HEK293T (cell line): ENCODE results near the gene CDH2.

ENCODE experiments used
- CTCF ChIA-PET: fragments of 350-600 bp; formaldehyde crosslinking; extraction: SDS; loops from one replicate; lab custom pipeline; 2021; ENCODE audit warnings: antibody characterized with exemption, inconsistent platforms; lab: Yijun Ruan, JAX
- POLR2A ChIA-PET: fragments of 350-600 bp; formaldehyde crosslinking; extraction: SDS; loops from one replicate; lab custom pipeline; 2020; ENCODE audit warnings: antibody characterized with exemption, inconsistent platforms; lab: Yijun Ruan, JAX
- DNase-seq: peaks from one replicate; pipeline ENCODE4 v3.0.0; 2012; ENCODE audit warnings: mixed read lengths; ENCODE audit errors: extremely low spot score
- ARNT ChIP-seq: fragments of 450-650 bp; IDR thresholded peaks from 2 replicates; pipeline ENCODE4 v1.6.1; 2017; ENCODE audit warnings: mild to moderate bottlenecking
- BHLHE40 ChIP-seq: fragments of 450-650 bp; IDR thresholded peaks from 2 replicates; pipeline ENCODE4 v1.6.1; 2016; ENCODE audit warnings: mild to moderate bottlenecking, moderate library complexity, borderline replicate concordance
- CTBP1 ChIP-seq: fragments of 450-650 bp; IDR thresholded peaks from 2 replicates; pipeline ENCODE4 v1.6.1; 2016; ENCODE audit warnings: borderline replicate concordance
- ELF4 ChIP-seq: fragments of 450-650 bp; IDR thresholded peaks from 2 replicates; pipeline ENCODE4 v1.6.1; 2017; ENCODE audit warnings: antibody characterized with exemption
- FOXA1 ChIP-seq: fragments of 450-650 bp; IDR thresholded peaks from 2 replicates; pipeline ENCODE4 v1.6.1; 2016; ENCODE audit warnings: mild to moderate bottlenecking
- FOXK2 ChIP-seq: fragments of 450-650 bp; IDR thresholded peaks from 2 replicates; pipeline ENCODE4 v1.6.1; 2016; ENCODE audit warnings: mild to moderate bottlenecking
- FOXM1 ChIP-seq: fragments of 450-650 bp; IDR thresholded peaks from 2 replicates; pipeline ENCODE4 v1.6.1; 2017; ENCODE audit warnings: mild to moderate bottlenecking, borderline replicate concordance
- HDGF ChIP-seq: fragments of 450-650 bp; IDR thresholded peaks from 2 replicates; pipeline ENCODE4 v1.6.1; 2017; ENCODE audit warnings: antibody characterized with exemption, borderline replicate concordance
- L3MBTL2 ChIP-seq: fragments of 450-650 bp; conservative IDR thresholded peaks from 2 replicates; pipeline ENCODE4 v1.6.1; 2016; ENCODE audit warnings: mild to moderate bottlenecking
- LEF1 ChIP-seq: fragments of 450-650 bp; IDR thresholded peaks from 2 replicates; pipeline ENCODE4 v1.6.1; 2017; ENCODE audit warnings: mild to moderate bottlenecking, borderline replicate concordance
- NFRKB ChIP-seq: fragments of 450-650 bp; IDR thresholded peaks from 2 replicates; pipeline ENCODE4 v1.6.1; 2016; ENCODE audit warnings: mild to moderate bottlenecking, moderate library complexity
- PKNOX1 ChIP-seq: fragments of 450-650 bp; IDR thresholded peaks from 2 replicates; pipeline ENCODE4 v1.6.1; 2016
- SP1 ChIP-seq: fragments of 450-650 bp; IDR thresholded peaks from 2 replicates; pipeline ENCODE4 v1.6.1; 2017
- SUZ12 ChIP-seq: fragments of 450-650 bp; IDR thresholded peaks from 2 replicates; pipeline ENCODE4 v1.6.1; 2016; ENCODE audit warnings: mild to moderate bottlenecking
- TARDBP ChIP-seq: fragments of 450-650 bp; IDR thresholded peaks from 2 replicates; pipeline ENCODE4 v1.6.1; 2016
- ZNF384 ChIP-seq: fragments of 450-650 bp; IDR thresholded peaks from 2 replicates; pipeline ENCODE4 v1.6.1; 2016

The CDH2 gene

GRCh38 chr18:28150925-28151324, 26.0 kb downstream of the CDH2 start:
- ChIA-PET CTCF (no interaction called here), POLR2A (no interaction called here)
- TF ChIP-seq ZNF384: no peak
- no peak for TF ChIP-seq ARNT
- no peak for TF ChIP-seq NFRKB
- no peak for TF ChIP-seq SP1
- TF ChIP-seq CTBP1: no peak
- TF ChIP-seq HDGF: no peak
- TF ChIP-seq FOXM1: no peak
- TF ChIP-seq LEF1: no peak
- TF ChIP-seq FOXK2: no peak
- no peak for TF ChIP-seq TARDBP
- TF ChIP-seq ELF4: no peak
- no peak for TF ChIP-seq FOXA1
- no peak for TF ChIP-seq BHLHE40
- TF ChIP-seq SUZ12: no peak
- TF ChIP-seq L3MBTL2: no peak
- no peak for TF ChIP-seq PKNOX1
- no peak for DNase-seq

- CTCF ChIA-PET: no interaction called here
- DNase-seq: no peak
- POLR2A ChIA-PET: no interaction called here
- TF ChIP-seq FOXM1 (no peak), SP1 (no peak), BHLHE40 (no peak), FOXK2 (no peak), SUZ12 (no peak)
These were observed 27.0 kb downstream of the CDH2 start for GRCh38 chr18:28149810-28150420.

- ChIA-PET CTCF (no interaction called here), POLR2A (no interaction called here)
- TF ChIP-seq ZNF384 (no peak), LEF1 (no peak), CTBP1 (no peak), TARDBP (no peak), FOXM1 (no peak), HDGF (no peak), SUZ12 (no peak), NFRKB (no peak), BHLHE40 (no peak), L3MBTL2 (no peak)
- DNase-seq: no peak
These were observed 29.2 kb downstream of the CDH2 start for GRCh38 chr18:28147674-28148171.

- TF ChIP-seq LEF1: no peak
- TF ChIP-seq ARNT: no peak
- no peak for TF ChIP-seq L3MBTL2
- TF ChIP-seq FOXM1: no peak
- TF ChIP-seq NFRKB: no peak
- no peak for TF ChIP-seq CTBP1
- TF ChIP-seq SP1: no peak
- no peak for TF ChIP-seq ZNF384
- TF ChIP-seq PKNOX1: no peak
- TF ChIP-seq FOXK2: no peak
- no peak for TF ChIP-seq BHLHE40
- no peak for TF ChIP-seq TARDBP
- TF ChIP-seq HDGF: no peak
- TF ChIP-seq ELF4: no peak
- no peak for TF ChIP-seq FOXA1
- POLR2A ChIA-PET: no interaction called here
- DNase-seq: no peak
- CTCF ChIA-PET: no interaction called here
These were observed 33.2 kb downstream of the CDH2 start for GRCh38 chr18:28143725-28144124.

GRCh38 chr18:28138816-28139215, 38.1 kb downstream of the CDH2 start:
- no peak for DNase-seq
- ChIA-PET CTCF (no interaction called here), POLR2A (no interaction called here)
- no peak for TF ChIP-seq LEF1
- no peak for TF ChIP-seq CTBP1
- TF ChIP-seq FOXM1: no peak
- no peak for TF ChIP-seq SP1
- TF ChIP-seq SUZ12: no peak
- no peak for TF ChIP-seq ELF4
- no peak for TF ChIP-seq FOXK2
- TF ChIP-seq FOXA1: no peak

- ChIA-PET POLR2A (no interaction called here), CTCF (no interaction called here)
- DNase-seq: no peak
- TF ChIP-seq SP1 (no peak), BHLHE40 (no peak)
These were observed 40.9 kb downstream of the CDH2 start for GRCh38 chr18:28136071-28136470.

GRCh38 chr18:28134774-28135173, 42.2 kb downstream of the CDH2 start:
- TF ChIP-seq PKNOX1 (no peak), FOXA1 (no peak), ZNF384 (no peak), ELF4 (no peak), CTBP1 (no peak)
- DNase-seq: no peak
- CTCF ChIA-PET: no interaction called here
- POLR2A ChIA-PET: no interaction called here
